GM20000 (cell line): ENCODE results near the gene NPHP4.
"Not testable (repeated sequence)": the region's sequence is repeated elsewhere in the genome, so short reads cannot be mapped to it uniquely, and the experiment has no call there.

Experiments used
- DNase-seq: peaks from one replicate; pipeline ENCODE4 v3.0.0; 2012; ENCODE audit warnings: low spot score
- CTCF ChIP-seq: IDR thresholded peaks from 2 replicates; pipeline ENCODE4 v1.5.1; 2012; ENCODE audit warnings: mild to moderate bottlenecking, control low read depth; ENCODE audit errors: extremely low read depth, missing control alignments

Gene NPHP4

GRCh38 chr1:5895446-5896406 lies 96.5 kb downstream of the NPHP4 start:
- TF ChIP-seq CTCF = no peak

GRCh38 chr1:5893699-5894278 lies 98.4 kb downstream of the NPHP4 start:
- DNase-seq = not testable (repeated sequence)

More at GRCh38 chr1:5895446-5896406, 96.5 kb downstream of the NPHP4 start:
- DNase-seq = no peak

GRCh38 chr1:5892329-5892728 lies 99.9 kb downstream of the NPHP4 start:
- no peak for DNase-seq
- no peak for TF ChIP-seq CTCF

GRCh38 chr1:5891736-5892135 lies 100.5 kb downstream of the NPHP4 start:
- DNase-seq = no peak
- no peak for TF ChIP-seq CTCF

GRCh38 chr1:5891137-5891536 lies 101.1 kb downstream of the NPHP4 start:
- no peak for TF ChIP-seq CTCF
- no peak for DNase-seq

GRCh38 chr1:5890346-5891106 lies 101.7 kb downstream of the NPHP4 start:
- no peak for DNase-seq
- no peak for TF ChIP-seq CTCF

GRCh38 chr1:5889901-5890300 lies 102.3 kb downstream of the NPHP4 start:
- no peak for DNase-seq
- no peak for TF ChIP-seq CTCF
